ENCODE data around the gene MTCL1.

- no peak for TF ChIP-seq TAF1 (IDR thresholded peaks at IDR 0.05; ENCODE audit: low read depth)
- TF ChIP-seq, protein P1, sequence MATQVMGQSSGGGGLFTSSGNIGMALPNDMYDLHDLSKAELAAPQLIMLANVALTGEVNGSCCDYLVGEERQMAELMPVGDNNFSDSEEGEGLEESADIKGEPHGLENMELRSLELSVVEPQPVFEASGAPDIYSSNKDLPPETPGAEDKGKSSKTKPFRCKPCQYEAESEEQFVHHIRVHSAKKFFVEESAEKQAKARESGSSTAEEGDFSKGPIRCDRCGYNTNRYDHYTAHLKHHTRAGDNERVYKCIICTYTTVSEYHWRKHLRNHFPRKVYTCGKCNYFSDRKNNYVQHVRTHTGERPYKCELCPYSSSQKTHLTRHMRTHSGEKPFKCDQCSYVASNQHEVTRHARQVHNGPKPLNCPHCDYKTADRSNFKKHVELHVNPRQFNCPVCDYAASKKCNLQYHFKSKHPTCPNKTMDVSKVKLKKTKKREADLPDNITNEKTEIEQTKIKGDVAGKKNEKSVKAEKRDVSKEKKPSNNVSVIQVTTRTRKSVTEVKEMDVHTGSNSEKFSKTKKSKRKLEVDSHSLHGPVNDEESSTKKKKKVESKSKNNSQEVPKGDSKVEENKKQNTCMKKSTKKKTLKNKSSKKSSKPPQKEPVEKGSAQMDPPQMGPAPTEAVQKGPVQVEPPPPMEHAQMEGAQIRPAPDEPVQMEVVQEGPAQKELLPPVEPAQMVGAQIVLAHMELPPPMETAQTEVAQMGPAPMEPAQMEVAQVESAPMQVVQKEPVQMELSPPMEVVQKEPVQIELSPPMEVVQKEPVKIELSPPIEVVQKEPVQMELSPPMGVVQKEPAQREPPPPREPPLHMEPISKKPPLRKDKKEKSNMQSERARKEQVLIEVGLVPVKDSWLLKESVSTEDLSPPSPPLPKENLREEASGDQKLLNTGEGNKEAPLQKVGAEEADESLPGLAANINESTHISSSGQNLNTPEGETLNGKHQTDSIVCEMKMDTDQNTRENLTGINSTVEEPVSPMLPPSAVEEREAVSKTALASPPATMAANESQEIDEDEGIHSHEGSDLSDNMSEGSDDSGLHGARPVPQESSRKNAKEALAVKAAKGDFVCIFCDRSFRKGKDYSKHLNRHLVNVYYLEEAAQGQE (IDR thresholded peaks at IDR 0.05; ENCODE audit: low read depth), result no peak
- TF ChIP-seq YY1 (IDR thresholded peaks at IDR 0.05; ENCODE audit: low read depth), result no peak
- no peak for TF ChIP-seq EP300 (IDR thresholded peaks at IDR 0.05; ENCODE audit: borderline replicate concordance)
- TF ChIP-seq MAX (IDR thresholded peaks at IDR 0.05), result no peak
- TF ChIP-seq NFIC (IDR thresholded peaks at IDR 0.05), result no peak
- no peak for TF ChIP-seq RAD21 (IDR thresholded peaks at IDR 0.05; ENCODE audit: low read depth)
- no peak for TF ChIP-seq USF1 (IDR thresholded peaks at IDR 0.05)
Observed at GRCh38 chr18:8814206-8814605, 108.8 kb downstream of the MTCL1 start.

Measured in Ishikawa (cell line).